Measurements from ENCODE around the gene NANP.

NANP gene

GRCh38 chr20:25571240-25571639 is 52.6 kb downstream of the NANP start:
- no peak overlapping the region for H3K4me3 Mint-ChIP-seq
- no peak overlapping the region for H3K27ac Mint-ChIP-seq
- H3K9me3 Mint-ChIP-seq, result no peaks in the 10 kb centered on the region
- H3K36me3 Mint-ChIP-seq, result no peaks in the 10 kb centered on the region
- DNase-seq, result no peak
- no peaks in the 10 kb centered on the region for H3K4me1 Mint-ChIP-seq
- CTCF ChIA-PET, result no interaction called here
- no peaks in the 10 kb centered on the region for H3K27me3 Mint-ChIP-seq

GRCh38 chr20:25570148-25570530 is 53.7 kb downstream of the NANP start:
- no peak overlapping the region for H3K27ac Mint-ChIP-seq
- no peaks in the 10 kb centered on the region for H3K27me3 Mint-ChIP-seq
- CTCF ChIA-PET, result interaction anchor here (0.6 kb wide), 1 partner anchor 14 kb away, joined by 3 read pairs; no protein-coding TSS in a partner anchor
- H3K36me3 Mint-ChIP-seq, result no peaks in the 10 kb centered on the region
- DNase-seq, result no peak
- no peaks in the 10 kb centered on the region for H3K4me1 Mint-ChIP-seq
- no peaks in the 10 kb centered on the region for H3K9me3 Mint-ChIP-seq
- H3K4me3 Mint-ChIP-seq, result no peak overlapping the region

- H3K9me3 Mint-ChIP-seq, result peaks cover 2% of the 10 kb centered on the region
- peaks cover 3% of the 10 kb centered on the region for H3K36me3 Mint-ChIP-seq
- H3K27ac Mint-ChIP-seq, result no peak overlapping the region
- CTCF ChIA-PET, result no interaction called here
- peaks cover 7% of the 10 kb centered on the region for H3K4me1 Mint-ChIP-seq
- H3K27me3 Mint-ChIP-seq, result no peaks in the 10 kb centered on the region
- no peak overlapping the region for H3K4me3 Mint-ChIP-seq
- no peak for DNase-seq
Observed at GRCh38 chr20:25567286-25567685, 56.5 kb downstream of the NANP start.

- no peak for DNase-seq
- Mint-ChIP-seq H3K27ac (no peak overlapping the region), H3K4me1 (peaks cover 7% of the 10 kb centered on the region), H3K27me3 (no peaks in the 10 kb centered on the region), H3K4me3 (no peak overlapping the region), H3K9me3 (peaks cover 2% of the 10 kb centered on the region), H3K36me3 (peaks cover 3% of the 10 kb centered on the region)
- CTCF ChIA-PET, result no interaction called here
Observed at GRCh38 chr20:25566821-25567220, 57.0 kb downstream of the NANP start.

- no peak overlapping the region for H3K27ac Mint-ChIP-seq
Observed at GRCh38 chr20:25565578-25566157, 58.1 kb downstream of the NANP start.

GRCh38 chr20:25563876-25564275 is 59.9 kb downstream of the NANP start:
- no peak for DNase-seq
- Mint-ChIP-seq H3K4me3 (no peak overlapping the region), H3K27ac (no peak overlapping the region), H3K27me3 (no peaks in the 10 kb centered on the region), H3K9me3 (peaks cover 7% of the 10 kb centered on the region), H3K36me3 (peaks cover 3% of the 10 kb centered on the region), H3K4me1 (peaks cover 7% of the 10 kb centered on the region)
- CTCF ChIA-PET, result no interaction called here

More at GRCh38 chr20:25565578-25566157, 58.1 kb downstream of the NANP start:
- Mint-ChIP-seq H3K9me3 (peaks cover 3% of the 10 kb centered on the region), H3K4me1 (peaks cover 7% of the 10 kb centered on the region), H3K27me3 (no peaks in the 10 kb centered on the region), H3K4me3 (no peak overlapping the region), H3K36me3 (peaks cover 3% of the 10 kb centered on the region)
- DNase-seq, result no peak
- CTCF ChIA-PET, result no interaction called here

GRCh38 chr20:25563362-25563761 is 60.5 kb downstream of the NANP start:
- CTCF ChIA-PET, result no interaction called here
- DNase-seq, result no peak
- peaks cover 7% of the 10 kb centered on the region for H3K9me3 Mint-ChIP-seq
- peaks cover 7% of the 10 kb centered on the region for H3K4me1 Mint-ChIP-seq
- H3K36me3 Mint-ChIP-seq, result peaks cover 3% of the 10 kb centered on the region
- H3K27ac Mint-ChIP-seq, result no peak overlapping the region
- no peaks in the 10 kb centered on the region for H3K27me3 Mint-ChIP-seq
- H3K4me3 Mint-ChIP-seq, result no peak overlapping the region
